HG02884 (cell line): ENCODE data around the gene DDX21.
A peak's percentile ranks its signal among the peaks of the same experiment; 100 is the strongest.
"Not testable (repeated sequence)": the region's sequence is repeated elsewhere in the genome, so short reads cannot be mapped to it uniquely, and the experiment has no call there.

Experiments
- ATAC-seq: cut with Tn5 transposase; IDR thresholded peaks from one replicate; pipeline ENCODE4 v1.9.1; 2021; ENCODE audit warnings: mild to moderate bottlenecking, moderate library complexity; ENCODE audit not compliant: unreplicated experiment

Gene DDX21

DNA sequence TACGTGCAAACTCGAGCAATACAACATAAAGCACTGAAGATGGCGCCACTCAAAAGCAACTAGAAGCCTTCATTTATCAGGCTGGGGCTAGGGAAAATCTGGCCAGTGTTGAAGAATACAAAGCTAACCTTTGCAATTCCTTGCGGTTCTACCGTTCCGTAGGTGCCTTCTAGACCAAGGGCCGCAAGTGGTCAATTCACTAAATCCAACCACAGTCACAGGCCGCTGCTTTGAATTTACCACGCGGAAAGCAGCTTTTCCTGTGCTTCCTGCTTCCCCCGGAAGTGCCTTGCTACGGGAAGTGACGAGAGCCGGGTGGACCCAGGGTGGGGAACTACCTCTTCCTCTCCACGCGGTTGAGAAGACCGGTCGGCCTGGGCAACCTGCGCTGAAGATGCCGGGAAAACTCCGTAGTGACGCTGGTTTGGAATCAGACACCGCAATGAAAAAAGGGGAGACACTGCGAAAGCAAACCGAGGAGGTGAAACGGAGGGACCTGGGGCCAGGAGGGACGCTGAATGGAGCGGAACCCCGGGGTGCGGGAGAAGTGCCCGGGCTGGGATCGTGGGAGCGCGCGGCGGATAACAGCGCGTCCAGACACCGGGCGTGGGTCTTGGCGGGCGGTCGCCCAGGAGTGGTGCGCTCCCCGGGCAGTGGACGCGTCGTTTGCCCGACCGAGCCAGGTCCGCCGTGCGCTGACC lies at the start of gene DDX21:
Gene DDX21, plus strand, starts transcription at position 339 of the 701 bp plus-strand sequence. Its CDS starts 56 bp downstream, at position 395.
- ATAC-seq = peak; percentile 93

DNA sequence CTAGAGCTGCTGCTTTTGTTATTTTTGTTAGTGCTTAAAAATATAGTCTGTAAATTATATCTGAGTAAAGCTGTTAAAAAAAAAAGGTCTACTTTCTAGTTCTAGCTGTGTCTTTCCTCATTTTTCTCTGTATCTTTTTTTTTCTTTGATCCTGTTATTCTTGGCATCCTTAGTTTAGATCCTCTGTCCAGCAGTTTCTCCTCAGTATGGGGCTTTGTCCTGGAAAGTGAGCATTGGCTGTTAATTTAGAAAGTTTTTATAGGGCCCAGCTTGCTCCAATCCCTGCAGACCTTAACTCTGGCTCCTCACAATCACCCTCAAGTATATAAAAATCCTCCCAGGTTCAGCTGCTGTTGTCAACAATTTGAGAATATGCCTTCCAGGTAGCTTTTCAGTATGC lies 31.4 kb upstream of the DDX21 start:
- ATAC-seq = no peak

DNA sequence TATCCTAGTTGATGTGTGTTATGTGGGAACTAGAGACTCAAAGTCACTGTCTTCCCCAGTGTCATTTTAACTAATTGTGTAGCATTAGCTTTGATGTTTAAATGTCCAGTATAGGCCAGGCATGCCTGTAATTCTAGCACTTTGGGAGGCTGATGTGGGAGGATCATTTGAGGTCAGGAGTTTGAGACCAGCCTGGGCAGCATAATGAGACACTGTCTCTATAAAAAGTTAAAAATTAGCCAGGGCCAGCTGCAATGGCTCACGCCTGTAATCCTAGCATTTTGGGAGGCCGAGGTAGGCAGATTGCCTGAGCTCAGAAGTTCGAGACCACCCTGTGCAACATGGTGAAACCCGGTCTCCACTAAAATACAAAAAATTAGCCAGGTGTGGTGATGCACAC lies 30.5 kb upstream of the DDX21 start:
- no peak for ATAC-seq

- ATAC-seq = not testable (repeated sequence)
These were observed 26.8 kb upstream of the DDX21 start for GRCh38 chr10:68929157-68929556.

DNA sequence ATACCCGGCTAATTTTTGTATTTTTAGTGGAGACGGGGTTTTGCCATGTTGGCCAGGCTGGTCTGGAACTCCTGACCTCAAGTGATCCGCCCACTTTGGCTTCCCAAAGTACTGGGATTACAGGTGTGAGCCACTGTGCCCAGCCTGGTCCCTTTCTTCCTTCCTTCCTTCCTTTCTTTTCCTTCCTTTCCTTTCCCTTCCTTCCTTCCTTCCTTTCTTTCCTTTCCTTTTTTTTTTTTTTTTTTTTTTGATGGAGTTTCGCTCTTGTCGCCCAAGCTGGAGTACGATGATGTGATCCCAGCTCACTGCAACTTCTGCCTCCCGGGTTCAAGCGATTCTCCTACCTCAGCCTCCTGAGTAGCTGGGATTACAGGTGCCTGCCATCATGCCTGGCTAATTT lies 26.1 kb upstream of the DDX21 start:
- ATAC-seq = not testable (repeated sequence)

GRCh38 chr10:68932860-68933259 lies 23.1 kb upstream of the DDX21 start:
- ATAC-seq = not testable (repeated sequence)

GRCh38 chr10:68934994-68935393 lies 21.0 kb upstream of the DDX21 start:
- no peak for ATAC-seq

- no peak for ATAC-seq
These were observed 17.9 kb upstream of the DDX21 start for GRCh38 chr10:68938117-68938516.

GRCh38 chr10:68938884-68939283 lies 17.1 kb upstream of the DDX21 start:
- ATAC-seq = no peak

GRCh38 chr10:68940917-68941316 lies 15.1 kb upstream of the DDX21 start:
- ATAC-seq = not testable (repeated sequence)

DNA sequence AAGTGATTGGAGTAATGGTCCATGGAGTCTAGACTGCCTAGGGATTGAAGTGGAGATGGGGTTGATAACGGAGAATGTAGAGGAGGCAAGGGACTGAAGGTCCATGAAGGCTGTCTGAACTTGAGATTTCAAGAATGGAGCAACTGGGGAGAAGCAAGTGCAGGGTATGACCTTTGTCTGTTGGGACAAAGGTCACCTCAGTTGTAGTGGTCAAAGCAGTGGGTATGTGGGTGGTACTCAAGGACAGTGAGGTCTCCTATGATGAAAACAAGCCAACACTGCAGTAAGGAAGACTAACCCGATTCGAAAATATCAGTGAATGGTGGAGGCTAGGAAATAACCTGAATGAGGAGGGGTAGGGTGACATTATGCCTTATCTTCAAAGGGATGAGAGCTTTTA lies 5.4 kb upstream of the DDX21 start:
- ATAC-seq = no peak

- no peak for ATAC-seq
These were observed 1.1 kb upstream of the DDX21 start for GRCh38 chr10:68954904-68955303.

DNA sequence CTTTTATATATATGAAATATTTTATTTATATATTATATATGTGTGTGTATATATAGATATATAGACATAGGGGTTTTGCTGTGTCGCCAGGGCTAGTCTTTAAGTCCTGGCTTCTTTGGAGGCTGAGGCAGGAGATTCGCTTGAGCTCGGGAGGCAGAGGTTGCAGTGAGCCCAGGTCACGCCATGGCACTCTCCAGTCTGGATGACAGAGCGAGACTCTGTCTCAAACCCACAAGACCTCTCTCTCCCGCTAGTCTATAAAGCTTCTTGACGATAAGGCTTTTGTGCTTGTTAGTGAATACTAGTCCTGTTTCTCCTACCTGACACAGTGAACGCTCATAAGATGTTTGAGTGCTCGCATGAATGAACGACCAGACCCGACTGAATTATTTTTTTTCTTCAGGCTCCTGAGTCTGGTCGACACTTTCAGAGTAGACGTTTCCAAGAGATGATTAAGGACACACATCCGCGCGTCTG lies 577 bp upstream of the DDX21 start:
- ATAC-seq = peak; percentile 11

DNA sequence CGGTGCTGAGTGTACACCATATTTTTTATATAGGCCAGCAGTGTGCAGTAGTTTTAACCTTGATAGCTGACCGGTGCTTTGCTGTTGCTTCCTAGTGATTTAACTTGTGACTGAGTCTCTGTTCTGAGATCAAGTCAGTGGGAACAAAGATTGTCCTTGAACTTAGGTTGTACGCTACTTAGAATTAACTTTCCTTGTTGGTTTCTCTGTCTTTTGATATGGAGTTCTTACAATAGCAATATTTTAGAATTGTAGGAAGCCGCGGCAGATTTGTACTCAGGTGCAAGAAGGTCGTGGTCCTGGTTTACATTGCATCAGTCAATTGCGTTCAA lies 1.3 kb downstream of the DDX21 start:
- ATAC-seq = no peak

DNA sequence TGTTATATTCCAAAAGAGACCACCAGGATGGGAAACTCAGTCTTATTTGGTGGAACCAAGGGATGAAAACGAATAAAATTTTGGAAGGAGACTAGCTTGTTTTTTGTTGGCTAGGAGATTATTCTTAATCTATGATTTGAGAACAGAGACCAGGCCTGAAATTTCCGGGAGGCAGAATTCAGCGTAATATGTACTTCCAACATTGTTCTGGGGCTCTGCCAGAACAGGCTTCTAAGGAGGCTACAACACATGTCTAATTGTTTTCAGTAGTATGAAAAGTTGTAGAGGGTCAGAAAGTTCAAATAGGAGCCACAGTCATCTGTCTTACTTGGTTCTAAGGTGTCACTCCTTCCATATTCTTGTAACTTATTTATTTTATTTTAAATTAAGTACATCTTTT lies 1.7 kb downstream of the DDX21 start:
- ATAC-seq = no peak

GRCh38 chr10:68959695-68960527 lies 3.9 kb downstream of the DDX21 start:
- no peak for ATAC-seq

DNA sequence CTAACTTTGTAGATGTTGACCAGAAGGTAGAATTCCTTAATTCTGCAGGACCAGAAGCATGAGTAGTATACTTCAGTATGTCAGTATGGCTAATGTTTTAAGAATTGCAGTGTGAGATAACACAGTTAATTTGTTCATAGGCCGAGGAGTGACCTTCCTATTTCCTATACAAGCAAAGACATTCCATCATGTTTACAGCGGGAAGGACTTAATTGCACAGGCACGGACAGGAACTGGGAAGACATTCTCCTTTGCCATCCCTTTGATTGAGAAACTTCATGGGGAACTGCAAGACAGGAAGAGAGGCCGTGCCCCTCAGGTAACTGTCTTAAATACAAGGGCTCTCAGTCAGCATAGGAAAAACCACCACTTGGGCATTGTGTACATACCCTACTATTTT lies 7.2 kb downstream of the DDX21 start:
- ATAC-seq = no peak

- ATAC-seq = no peak
These were observed 18.0 kb downstream of the DDX21 start for GRCh38 chr10:68973975-68974374.

DNA sequence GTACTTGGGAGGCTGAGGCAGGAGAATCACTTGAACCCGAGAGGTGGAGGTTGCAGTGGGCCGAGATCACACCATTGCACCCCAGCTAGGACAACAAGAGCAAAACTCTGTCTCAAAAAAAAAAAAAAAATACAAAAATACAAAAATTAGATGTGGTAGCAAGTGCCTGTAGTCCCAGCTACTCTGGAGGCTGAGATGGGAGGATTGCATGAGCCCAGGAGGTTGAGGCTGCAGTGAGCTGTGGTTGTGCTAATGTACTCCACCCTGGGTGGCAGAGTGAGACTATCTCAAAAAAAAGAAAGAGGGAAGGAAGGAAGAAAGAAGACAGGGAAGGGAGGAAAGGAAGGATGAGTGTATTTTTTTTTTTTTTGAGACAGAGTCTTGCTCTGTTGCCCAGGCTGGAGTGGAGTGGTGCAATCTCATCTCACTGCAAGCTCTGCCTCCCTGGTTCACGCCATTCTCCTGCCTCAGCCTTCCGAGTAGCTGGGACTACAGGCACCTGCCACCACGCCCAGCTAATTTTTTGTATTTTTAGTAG lies 20.0 kb downstream of the DDX21 start:
- not testable (repeated sequence) for ATAC-seq

DNA sequence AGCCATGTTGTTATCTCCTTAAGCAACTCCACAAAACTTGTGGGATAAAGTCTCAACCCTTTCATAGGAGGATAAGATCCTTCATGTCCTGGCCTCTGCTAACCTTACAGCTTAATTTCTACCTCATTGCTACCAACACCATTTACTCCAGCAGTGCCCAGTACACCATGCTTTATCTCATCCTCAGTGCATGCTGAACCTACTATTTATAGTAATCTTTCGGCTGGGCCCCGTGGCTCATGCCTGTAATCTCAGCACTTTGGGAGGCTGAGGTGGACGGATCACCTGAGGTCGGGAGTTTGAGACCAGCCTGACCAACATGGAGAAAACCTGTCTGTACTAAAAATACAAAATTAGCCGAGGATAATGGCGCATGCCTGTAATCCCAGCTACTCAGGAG lies 23.8 kb downstream of the DDX21 start:
- ATAC-seq = not testable (repeated sequence)

DNA sequence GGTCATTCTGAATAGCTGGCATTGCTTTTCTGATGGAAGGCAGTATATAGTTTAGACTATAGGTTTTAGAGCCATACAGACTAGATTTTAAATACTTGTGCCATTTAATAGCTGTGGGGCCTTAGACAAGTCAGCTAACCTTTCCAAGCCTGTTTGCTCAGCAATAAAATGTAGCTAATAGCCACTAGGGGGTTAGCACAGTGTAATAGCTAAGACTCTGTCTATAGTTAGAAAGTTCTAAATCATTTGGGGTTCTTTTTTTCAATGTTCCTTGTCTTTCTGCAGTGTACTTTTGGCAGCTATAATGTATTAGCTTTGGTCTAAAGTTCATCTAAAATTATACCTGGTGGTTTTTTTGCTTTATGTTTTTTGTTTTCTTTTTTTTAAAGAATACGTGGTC lies 25.1 kb downstream of the DDX21 start:
- no peak for ATAC-seq

GRCh38 chr10:68982389-68982788 lies 26.4 kb downstream of the DDX21 start:
- ATAC-seq = no peak
